Stimulated activated CD8-positive, alpha-beta memory T cell treated with anti-CD3 and anti-CD28 coated beads, Interleukin-7, amount 100 ng/mL, for 24 hours (primary cell): ENCODE measurements around the gene CASP12.

Experiments used
- DNase-seq: peaks from one replicate; pipeline ENCODE4 v3.0.0-alpha.2; 2020; ENCODE audit warnings: low read depth

Gene CASP12

DNA sequence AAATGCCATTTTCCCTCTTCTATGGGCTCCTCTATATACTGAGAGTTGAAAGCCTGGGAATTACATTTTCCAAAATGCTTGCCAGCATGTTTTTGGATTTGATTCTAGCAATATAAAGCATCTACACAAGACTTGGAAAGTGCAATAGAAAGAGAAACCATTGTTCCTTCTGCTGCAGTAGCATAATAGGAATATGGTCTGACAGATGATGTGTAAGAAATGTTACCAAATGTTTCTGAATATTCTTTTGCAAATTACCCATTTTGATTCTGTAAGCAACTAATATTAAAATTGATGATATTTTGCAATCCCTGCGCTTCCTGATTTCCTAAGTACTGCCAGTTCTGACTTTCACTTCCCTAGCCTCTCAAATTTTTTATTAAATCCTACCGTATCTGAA lies 61.6 kb downstream of the CASP12 start:
- DNase-seq, result no peak
